AG04450 (cell line): ENCODE results near the gene SNAPC2. TPM values are rescaled to one million over a fixed set of nuclear protein-coding genes. Genes with fewer than 3 reads are reported as not detected.

Experiments used
- CTCF ChIA-PET: fragments of 300-600, 350-600 bp; formaldehyde crosslinking; extraction: SDS; loops from one replicate; lab custom pipeline; 2022; ENCODE audit warnings: antibody characterized with exemption, inconsistent platforms; lab: Charles Lee
- POLR2A ChIA-PET: fragments of 350-600 bp; formaldehyde crosslinking; extraction: SDS; loops from one replicate; lab custom pipeline; 2021; ENCODE audit warnings: antibody characterized with exemption, inconsistent platforms; lab: Yijun Ruan, JAX
- DNase-seq: peaks from one replicate; pipeline ENCODE4 v3.0.0-alpha.2; 2011; ENCODE audit warnings: low read depth, low spot score
- H3K27ac ChIP-seq: one replicate; pipeline ENCODE4 v1.5.1; 2012; ENCODE audit warnings: low read depth, low read length, control low read depth
- H3K27me3 ChIP-seq: one replicate; pipeline ENCODE4 v1.6.0; 2012; ENCODE audit warnings: low read length; ENCODE audit not compliant: control insufficient read depth, insufficient read depth
- H3K4me3 ChIP-seq: 2 replicates; pipeline ENCODE4 v1.5.1; 2011; ENCODE audit warnings: mild to moderate bottlenecking, low read depth, low read length, control low read depth
- H3K9me3 ChIP-seq: 2 replicates; pipeline ENCODE4 v1.5.1; 2012; ENCODE audit warnings: low read length; ENCODE audit not compliant: control insufficient read depth, insufficient read depth
- CTCF ChIP-seq: IDR thresholded peaks from 2 replicates; pipeline ENCODE4 v1.5.1; 2011; ENCODE audit warnings: low read depth, low read length, control low read depth, inconsistent platforms
- polyA plus RNA-seq: library from polyadenylated mRNA; depleted of rRNA; stranded (reverse); fragments of >200 nt; gene quantifications from 2 replicates; pipeline ENCODE4 v1.2.3, GENCODE V29; 2011

Gene SNAPC2
- polyA plus RNA-seq, 1 experiment: 12.1 TPM

GRCh38 chr19:7908742-7909461 lies 11.2 kb upstream of the SNAPC2 start:
- CTCF ChIA-PET: interaction anchor here (1.8 kb wide), 1 partner anchor 9 kb away, joined by 5 read pairs; no protein-coding TSS in a partner anchor
- Histone ChIP-seq H3K9me3 (no peaks in the 10 kb centered on the region), H3K27ac (no peak overlapping the region), H3K27me3 (no peaks in the 10 kb centered on the region), H3K4me3 (no peak overlapping the region)
- TF ChIP-seq CTCF: no peak
- POLR2A ChIA-PET: interaction anchor here (2.7 kb wide), 1 partner anchor 11 kb away, joined by 17 read pairs; the partner anchor contains the start of gene SNAPC2
- no peak for DNase-seq

- no peak for DNase-seq
- CTCF ChIA-PET: interaction anchor here (1.8 kb wide), 1 partner anchor 8 kb away, joined by 5 read pairs; no protein-coding TSS in a partner anchor
- Histone ChIP-seq H3K27me3 (no peaks in the 10 kb centered on the region), H3K4me3 (no peak overlapping the region), H3K9me3 (no peaks in the 10 kb centered on the region; the same call in 1 of the 2 replicates), H3K27ac (no peak overlapping the region)
- TF ChIP-seq CTCF: no peak
- POLR2A ChIA-PET: interaction anchor here (2.7 kb wide), 1 partner anchor 10 kb away, joined by 17 read pairs; the partner anchor contains the start of gene SNAPC2
These were observed 10.6 kb upstream of the SNAPC2 start for GRCh38 chr19:7909471-7910067.

- Histone ChIP-seq H3K27me3 (peaks cover 1% of the 10 kb centered on the region), H3K9me3 (no peaks in the 10 kb centered on the region; the same call in 1 of the 2 replicates), H3K27ac (no peak overlapping the region), H3K4me3 (no peak overlapping the region)
- ChIA-PET POLR2A (no interaction called here), CTCF (no interaction called here)
- no peak for DNase-seq
- no peak for TF ChIP-seq CTCF
These were observed 9.6 kb upstream of the SNAPC2 start for GRCh38 chr19:7910321-7911161.

GRCh38 chr19:7911508-7912143 lies 8.5 kb upstream of the SNAPC2 start:
- H3K4me3 ChIP-seq: no peak overlapping the region
- TF ChIP-seq CTCF: no peak
- CTCF ChIA-PET: interaction anchor here (1.3 kb wide), 1 partner anchor 9 kb away, joined by 4 read pairs; the partner anchor contains the start of gene SNAPC2
- H3K27me3 ChIP-seq: peaks cover 7% of the 10 kb centered on the region
- DNase-seq: no peak
- POLR2A ChIA-PET: no interaction called here
- no peaks in the 10 kb centered on the region; the same call in 1 of the 2 replicates for H3K9me3 ChIP-seq
- H3K27ac ChIP-seq: no peak overlapping the region
